SK-N-SH (cell line): ENCODE measurements around the gene RRP8. TPM values are rescaled to one million over a fixed set of nuclear protein-coding genes. Genes with fewer than 3 reads are reported as not detected.

Experiments
- CTCF ChIA-PET: fragments of 300-600, 350-600 bp; formaldehyde crosslinking; extraction: SDS; loops from one replicate; lab custom pipeline; 2021; lab: Yijun Ruan, JAX
- POLR2A ChIA-PET: fragments of 350-600 bp; sonication (Branson Sonifier 250); formaldehyde crosslinking; extraction: SDS; loops from one replicate; lab custom pipeline; 2020; ENCODE audit warnings: antibody characterized with exemption, inconsistent platforms; lab: Yijun Ruan, JAX
- DNase-seq: peaks from one replicate; pipeline ENCODE4 v3.0.0; 2012
- H2AFZ ChIP-seq: fragments of 200-600 bp; sonication (generic); 2 replicates; pipeline ENCODE4 v1.8.1; 2016; ENCODE audit warnings: antibody characterized with exemption, mild to moderate bottlenecking, low read depth
- H3F3A ChIP-seq: fragments of 200-600 bp; sonication (generic); replicated peaks from 2 replicates; pipeline ENCODE3; 2016; ENCODE audit warnings: antibody characterized with exemption, mild to moderate bottlenecking; ENCODE audit not compliant: insufficient read depth
- H3K27ac ChIP-seq, 2 experiments: fragments of 200-500 bp in 1 of 2; fragments of 200-600 bp in 1 of 2; sonication (Bioruptor generic) in 1 of 2; sonication (generic), shearing (Covaris generic) in 1 of 2; 2 replicates each; pipeline versions ENCODE4 v1.5.1 to v1.6.1; 2014 to 2016; ENCODE audit warnings: low read depth in 2 of 2, inconsistent platforms in 1 of 2, low read length in 1 of 2, mild to moderate bottlenecking in 1 of 2, mixed read lengths in 1 of 2
- H3K27me3 ChIP-seq: fragments of 200-600 bp; sonication (generic), shearing (Covaris generic); 2 replicates; pipeline ENCODE4 v1.6.1; 2016; ENCODE audit warnings: mixed run types; ENCODE audit not compliant: insufficient read depth
- H3K36me3 ChIP-seq, 2 experiments: fragments of 200-500 bp in 1 of 2; fragments of 200-600 bp in 1 of 2; sonication (Bioruptor generic) in 1 of 2; sonication (generic) in 1 of 2; replicated peaks in 1 of 2; 2 replicates each; pipeline versions ENCODE3 to v1.5.1; 2014 to 2016; ENCODE audit warnings: low read length in 1 of 2, mild to moderate bottlenecking in 1 of 2; ENCODE audit not compliant: insufficient read depth in 2 of 2, control insufficient read depth in 1 of 2
- H3K4me1 ChIP-seq, 2 experiments: fragments of 200-500 bp in 1 of 2; fragments of 200-600 bp in 1 of 2; sonication (Bioruptor generic) in 1 of 2; sonication (generic), shearing (Covaris generic) in 1 of 2; 2 replicates each; pipeline versions ENCODE4 v1.5.1 to v1.6.1; 2014 to 2016; ENCODE audit warnings: low read depth in 1 of 2, low read length in 1 of 2, mixed run types in 1 of 2; ENCODE audit not compliant: insufficient read depth in 2 of 2, control insufficient read depth in 1 of 2
- H3K4me2 ChIP-seq: fragments of 200-600 bp; sonication (generic), shearing (Covaris generic); 2 replicates; pipeline ENCODE4 v1.6.1; 2017; ENCODE audit warnings: mixed run types
- H3K4me3 ChIP-seq, 2 experiments: fragments of 200-500 bp in 1 of 2; fragments of 200-600 bp in 1 of 2; sonication (Bioruptor generic) in 1 of 2; sonication (generic), shearing (Covaris generic) in 1 of 2; 2 replicates each; pipeline versions ENCODE4 v1.5.1 to v1.8.1; 2014 to 2016; ENCODE audit warnings: low read depth in 2 of 2, inconsistent platforms in 1 of 2, low read length in 1 of 2, mild to moderate bottlenecking in 1 of 2, mixed read lengths in 1 of 2, moderate library complexity in 1 of 2
- H3K79me2 ChIP-seq: fragments of 200-600 bp; sonication (generic); 2 replicates; pipeline ENCODE4 v1.8.1; 2017; ENCODE audit warnings: mild to moderate bottlenecking; ENCODE audit not compliant: insufficient read depth
- H3K9ac ChIP-seq: fragments of 200-600 bp; sonication (generic); 2 replicates; pipeline ENCODE4 v1.6.1; 2017; ENCODE audit warnings: mixed run types
- H3K9me2 ChIP-seq: fragments of 200-600 bp; sonication (generic); 2 replicates; pipeline ENCODE4 v1.6.1; 2017; ENCODE audit warnings: mixed run types
- H3K9me3 ChIP-seq: fragments of 200-600 bp; sonication (generic); 2 replicates; pipeline ENCODE4 v1.6.1; 2017; ENCODE audit warnings: mixed run types, mild to moderate bottlenecking, moderate library complexity
- H4K20me1 ChIP-seq: fragments of 200-600 bp; sonication (generic); 2 replicates; pipeline ENCODE4 v1.6.1; 2017; ENCODE audit warnings: mild to moderate bottlenecking, mixed run types; ENCODE audit not compliant: insufficient read depth
- CHD2 ChIP-seq: fragments of 150-350 bp; IDR thresholded peaks from 2 replicates; pipeline ENCODE4 v1.6.1; 2018; ENCODE audit warnings: low read length; ENCODE audit not compliant: partially characterized antibody
- CTCF ChIP-seq: fragments of 200-600 bp; sonication (generic); IDR thresholded peaks from 2 replicates; pipeline ENCODE4 v1.6.1; 2017; ENCODE audit warnings: antibody characterized with exemption, mild to moderate bottlenecking, moderate library complexity
- ELF1 ChIP-seq: IDR thresholded peaks from 2 replicates; pipeline ENCODE4 v1.4.0; 2012
- FOSL2 ChIP-seq: IDR thresholded peaks from 2 replicates; pipeline ENCODE4 v1.4.0; 2012; ENCODE audit warnings: low read depth, mild to moderate bottlenecking, moderate library complexity, borderline replicate concordance
- FOXM1 ChIP-seq: IDR thresholded peaks from 2 replicates; pipeline ENCODE4 v1.4.0; 2012; ENCODE audit warnings: low read depth, mild to moderate bottlenecking
- MEF2A ChIP-seq: IDR thresholded peaks from 2 replicates; pipeline ENCODE4 v1.4.0; 2012; ENCODE audit warnings: low read depth, borderline replicate concordance
- PBX3 ChIP-seq: IDR thresholded peaks from 2 replicates; pipeline ENCODE4; 2012
- POLR2AphosphoS5 ChIP-seq: IDR thresholded peaks from 2 replicates; pipeline ENCODE4 v1.6.1; 2012; ENCODE audit warnings: low read depth, low read length
- RAD21 ChIP-seq: IDR thresholded peaks from 2 replicates; pipeline ENCODE4 v1.6.1; 2012; ENCODE audit warnings: mild to moderate bottlenecking, low read length
- SMC3 ChIP-seq: IDR thresholded peaks from 2 replicates; pipeline ENCODE4 v1.6.1; 2012; ENCODE audit warnings: low read depth, low read length, improper control_type of control experiment
- TAF1 ChIP-seq: IDR thresholded peaks from 2 replicates; pipeline ENCODE4 v1.6.1; 2012; ENCODE audit warnings: low read depth, mild to moderate bottlenecking, low read length, moderate library complexity, borderline replicate concordance
- TEAD4 ChIP-seq: IDR thresholded peaks from 2 replicates; pipeline ENCODE4 v1.4.0; 2012; ENCODE audit warnings: mild to moderate bottlenecking, borderline replicate concordance; ENCODE audit not compliant: insufficient read depth
- WGBS: methylation state at CpG from one replicate; pipeline ENCODE4 v1.1.6; 2017; ENCODE audit warnings: low lambda C conversion rate; 5-methylcytosine and 5-hydroxymethylcytosine counted together
- polyA plus RNA-seq, 3 experiments: library from polyadenylated mRNA; depleted of rRNA; stranded (reverse); fragments of >200 nt; gene quantifications; 2 replicates each; pipeline ENCODE4 v1.2.3, GENCODE V29; 2012

Gene RRP8
- polyA plus RNA-seq, 1 of the 3 experiments (the other 2 are of a cell fraction) = 7.8 TPM

- CTCF ChIA-PET = interaction anchor here (1.4 kb wide), 1 partner anchor 15 kb away, joined by 5 read pairs; no protein-coding TSS in a partner anchor
- 78% methylated on average over 2 of the region's 2 CpGs for WGBS
These were observed 24.4 kb upstream of the RRP8 start for GRCh38 chr11:6627762-6628241.

GRCh38 chr11:6626971-6627761 is 23.8 kb upstream of the RRP8 start:
- no peak for DNase-seq
- no peaks in the 10 kb centered on the region for H3F3A ChIP-seq
- no peak overlapping the region for H2AFZ ChIP-seq
- no peak overlapping the region for H3K4me2 ChIP-seq
- H3K4me3 ChIP-seq = no peak overlapping the region
- POLR2A ChIA-PET = no interaction called here
- 90% methylated on average over 19 of the region's 19 CpGs for WGBS
- CTCF ChIA-PET = interaction anchor here (1.4 kb wide), 1 partner anchor 14 kb away, joined by 5 read pairs; no protein-coding TSS in a partner anchor
- H3K27me3 ChIP-seq = no peaks in the 10 kb centered on the region
- no peaks in the 10 kb centered on the region for H4K20me1 ChIP-seq
- TF ChIP-seq SMC3 (no peak), POLR2AphosphoS5 (no peak), TEAD4 (no peak), RAD21 (no peak), ELF1 (no peak)
- TF ChIP-seq, all 33 proteins: peak for 0
- H3K79me2 ChIP-seq = no peaks in the 10 kb centered on the region
- no peak overlapping the region for H3K27ac ChIP-seq
- peaks cover 0 to 24% of the 10 kb centered on the region in 2 experiments for H3K36me3 ChIP-seq
- no peak overlapping the region for H3K9ac ChIP-seq
- no peaks in the 10 kb centered on the region for H3K9me2 ChIP-seq
- H3K9me3 ChIP-seq = no peaks in the 10 kb centered on the region
- no peaks in the 10 kb centered on the region for H3K4me1 ChIP-seq

More at GRCh38 chr11:6627762-6628241, 24.4 kb upstream of the RRP8 start:
- no peaks in the 10 kb centered on the region for H3K4me1 ChIP-seq
- TF ChIP-seq PBX3 (no peak), TAF1 (no peak), POLR2AphosphoS5 (no peak), FOSL2 (no peak), MEF2A (no peak), CTCF (no peak), FOXM1 (no peak), CHD2 (no peak)
- H3K4me2 ChIP-seq = no peak overlapping the region
- no peak overlapping the region for H3K27ac ChIP-seq
- POLR2A ChIA-PET = no interaction called here
- H3K79me2 ChIP-seq = no peaks in the 10 kb centered on the region
- DNase-seq = no peak
- no peaks in the 10 kb centered on the region for H3K9me2 ChIP-seq
- H3K9me3 ChIP-seq = no peaks in the 10 kb centered on the region
- H2AFZ ChIP-seq = no peak overlapping the region
- no peak overlapping the region for H3K9ac ChIP-seq
- H4K20me1 ChIP-seq = no peaks in the 10 kb centered on the region
- H3K36me3 ChIP-seq = peaks cover 0 to 24% of the 10 kb centered on the region in 2 experiments
- H3K4me3 ChIP-seq = no peak overlapping the region
- H3K27me3 ChIP-seq = no peaks in the 10 kb centered on the region
- no peaks in the 10 kb centered on the region for H3F3A ChIP-seq
